Activated T-cell treated with anti-CD3 and anti-CD28 coated beads, Interleukin-2, amount 50 U/mL, for 72 hours (primary cell): ENCODE data around the gene GDF15. TPM values are rescaled to one million over a fixed set of nuclear protein-coding genes. Genes with fewer than 3 reads are reported as not detected.
A peak's percentile ranks its signal among the peaks of the same experiment; 100 is the strongest.

Experiments used
- ATAC-seq, 2 donors: fragments of 150-1000 bp; cut with Tn5 transposase; replicated peaks in 1 of 2; 2 replicates each; pipeline ENCODE4 v1.10.0; 2021; ENCODE audit warnings: moderate library complexity in 2 of 2, mild to moderate bottlenecking in 1 of 2
- DNase-seq, 2 donors: peaks; one replicate each; pipeline ENCODE4 v3.0.0; 2021 to 2022; ENCODE audit warnings: mixed read lengths in 1 of 2
- H3K27ac Mint-ChIP-seq: one replicate; pipeline ENCODE4 v1.8.0; 2022; ENCODE audit warnings: mild to moderate bottlenecking, moderate library complexity, mixed read lengths
- H3K27me3 Mint-ChIP-seq: one replicate; pipeline ENCODE4 v1.8.0; 2022; ENCODE audit warnings: low read depth, mixed read lengths
- H3K36me3 Mint-ChIP-seq, 2 donors: one replicate each; pipeline ENCODE4 v1.8.0; 2022; ENCODE audit warnings: mixed read lengths in 2 of 2, mild to moderate bottlenecking in 1 of 2; ENCODE audit not compliant: insufficient read depth in 2 of 2
- H3K4me1 Mint-ChIP-seq: one replicate; pipeline ENCODE4 v1.8.0; 2022; ENCODE audit warnings: low read depth, mixed read lengths
- H3K4me3 Mint-ChIP-seq, 2 donors: one replicate each; pipeline ENCODE4 v1.8.0; 2022; ENCODE audit warnings: mild to moderate bottlenecking in 2 of 2, mixed read lengths in 2 of 2, moderate library complexity in 2 of 2
- H3K9me3 Mint-ChIP-seq, 2 donors: one replicate each; pipeline ENCODE4 v1.8.0; 2022; ENCODE audit warnings: mixed read lengths in 2 of 2
- total RNA-seq, 2 donors: library from RNA; stranded (reverse); gene quantifications; one replicate each; pipeline ENCODE4 v1.2.3, GENCODE V29; 2022

The GDF15 gene
- total RNA-seq, 2 donors from 2014 or later, result 0.60 TPM; not detected in 1

GRCh38 chr19:18435178-18435841, 49.4 kb downstream of the GDF15 start:
- ATAC-seq (no peak), DNase-seq (no peak)
- Mint-ChIP-seq H3K9me3 (no peaks in the 10 kb centered on the region), H3K4me1 (peaks cover 20% of the 10 kb centered on the region), H3K27me3 (no peaks in the 10 kb centered on the region), H3K27ac (no peak overlapping the region), H3K36me3 (peaks cover 0 to 2% of the 10 kb centered on the region in 2 donors), H3K4me3 (no peak overlapping the region)

GRCh38 chr19:18435842-18436670, 50.1 kb downstream of the GDF15 start:
- Mint-ChIP-seq H3K27ac (no peak overlapping the region), H3K36me3 (peaks cover 0 to 2% of the 10 kb centered on the region in 2 donors), H3K27me3 (no peaks in the 10 kb centered on the region), H3K9me3 (no peaks in the 10 kb centered on the region), H3K4me3 (peak overlapping the region; percentile 71 to 77), H3K4me1 (peaks cover 16% of the 10 kb centered on the region)
- ATAC-seq (no peak), DNase-seq (no peak)

GRCh38 chr19:18436671-18437490, 50.9 kb downstream of the GDF15 start:
- Mint-ChIP-seq H3K4me1 (peaks cover 16% of the 10 kb centered on the region), H3K9me3 (no peaks in the 10 kb centered on the region), H3K4me3 (peak overlapping the region; percentile 71 to 78), H3K27me3 (no peaks in the 10 kb centered on the region), H3K36me3 (peaks cover 0 to 2% of the 10 kb centered on the region in 2 donors), H3K27ac (no peak overlapping the region)
- DNase-seq (peak; percentile 79 to 82), ATAC-seq (peak; percentile 63 to 69)

GRCh38 chr19:18437491-18438330, 51.8 kb downstream of the GDF15 start, which contains the start of gene ISYNA1:
TSS of gene ISYNA1 (minus strand) at chr19:18438133. CDS start at chr19:18437979, 154 bp downstream.
- H3K4me1 Mint-ChIP-seq, result peaks cover 22% of the 10 kb centered on the region
- H3K36me3 Mint-ChIP-seq, result peaks cover 3 to 6% of the 10 kb centered on the region in 2 donors
- no peak within 1 kb of the TSS for H3K27ac Mint-ChIP-seq
- H3K4me3 Mint-ChIP-seq, result peak within 1 kb of the TSS; percentile 73 to 78
- H3K9me3 Mint-ChIP-seq, result peaks cover 3 to 4% of the 10 kb centered on the region in 2 donors
- no peaks in the 10 kb centered on the region for H3K27me3 Mint-ChIP-seq
- ATAC-seq, result peak; percentile 34 to 41
- peak; percentile 54 to 59 for DNase-seq

- H3K36me3 Mint-ChIP-seq, result peaks cover 5 to 7% of the 10 kb centered on the region in 2 donors
- peaks cover 3 to 4% of the 10 kb centered on the region in 2 donors for H3K9me3 Mint-ChIP-seq
These were observed 52.5 kb downstream of the GDF15 start for GRCh38 chr19:18438331-18439024.

More at GRCh38 chr19:18438331-18439024, 52.5 kb downstream of the GDF15 start:
- no peaks in the 10 kb centered on the region for H3K27me3 Mint-ChIP-seq
- H3K4me1 Mint-ChIP-seq, result peaks cover 23% of the 10 kb centered on the region
- H3K4me3 Mint-ChIP-seq, result peak overlapping the region in 1 of 2 donors; percentile 20
- no peak for DNase-seq
- H3K27ac Mint-ChIP-seq, result no peak overlapping the region
- no peak for ATAC-seq

Other genes with a start within 250 kb of the GDF15 start
- gene PIK3R2, start 233.0 kb upstream of the GDF15 start, total RNA-seq, result 10 to 100 TPM; 13.3 to 15.4 TPM
- 10 to 100 TPM; 10.2 to 11.4 TPM for gene IFI30, start 212.3 kb upstream of the GDF15 start, total RNA-seq
- 10 to 100 TPM in 1 of 2 donors, 1 to 10 TPM in 1; 9.8 to 10.1 TPM for gene MPV17L2, start 192.9 kb upstream of the GDF15 start, total RNA-seq
- 1 to 10 TPM; 1.8 to 1.9 TPM for gene RAB3A, start 182.1 kb upstream of the GDF15 start, total RNA-seq
- under 1 TPM in 1 of 2 donors, not detected in 1; 0.10 TPM for gene PDE4C, start 159.7 kb upstream of the GDF15 start, total RNA-seq
- 1 to 10 TPM; 2.2 to 2.8 TPM for gene IQCN, start 111.7 kb upstream of the GDF15 start, total RNA-seq
- gene JUND, start 104.5 kb upstream of the GDF15 start, total RNA-seq, result 100 to 1,000 TPM; 197 to 235 TPM
- 100 to 1,000 TPM; 178 to 250 TPM for gene LSM4, start 63.1 kb upstream of the GDF15 start, total RNA-seq
- gene PGPEP1, start 45.6 kb upstream of the GDF15 start, total RNA-seq, result 10 to 100 TPM; 55.5 to 58.0 TPM
- not detected for gene LRRC25, start 11.5 kb downstream of the GDF15 start, total RNA-seq
- 10 to 100 TPM; 46.8 to 48.1 TPM for gene SSBP4, start 33.2 kb downstream of the GDF15 start, total RNA-seq
- 10 to 100 TPM; 20.5 to 24.8 TPM for gene ISYNA1, start 52.0 kb downstream of the GDF15 start, total RNA-seq
- gene ELL, start 135.9 kb downstream of the GDF15 start, total RNA-seq, result 10 to 100 TPM; 25.9 to 32.3 TPM
- 100 to 1,000 TPM; 223 to 239 TPM for gene FKBP8, start 157.4 kb downstream of the GDF15 start, total RNA-seq
- gene KXD1, start 171.7 kb downstream of the GDF15 start, total RNA-seq, result 100 to 1,000 TPM; 127 to 139 TPM
- gene UBA52, start 185.7 kb downstream of the GDF15 start, total RNA-seq, result 1,000 to 10,000 TPM; 1,602 TPM
- gene REX1BD, start 202.6 kb downstream of the GDF15 start, total RNA-seq, result 10 to 100 TPM; 46.2 to 59.5 TPM
- not detected for gene CRLF1, start 220.6 kb downstream of the GDF15 start, total RNA-seq
- gene TMEM59L, start 226.7 kb downstream of the GDF15 start, total RNA-seq, result 1 to 10 TPM in 1 of 2 donors, under 1 TPM in 1; 0.49 to 2.0 TPM